Measurements from ENCODE around the gene SPO11.

GRCh38 chr20:57369596-57369995, 40.0 kb downstream of the SPO11 start:
- TF ChIP-seq CTCF (IDR thresholded peaks at IDR 0.05), result no peak
- no peak for TF ChIP-seq POLR2A (IDR thresholded peaks at IDR 0.05)

All from testis (tissue), 2 donors.